Measurements from ENCODE around the gene CYP26A1.

Gene CYP26A1

GRCh38 chr10:93103953-93104352, 30.3 kb downstream of the CYP26A1 start:
- Histone ChIP-seq H3K4me1 (ENCODE audit: insufficient read depth, low read length) (no peaks in the 10 kb centered on the region), H3K36me3 (ENCODE audit: insufficient read depth, low read length) (no peaks in the 10 kb centered on the region)

DNA sequence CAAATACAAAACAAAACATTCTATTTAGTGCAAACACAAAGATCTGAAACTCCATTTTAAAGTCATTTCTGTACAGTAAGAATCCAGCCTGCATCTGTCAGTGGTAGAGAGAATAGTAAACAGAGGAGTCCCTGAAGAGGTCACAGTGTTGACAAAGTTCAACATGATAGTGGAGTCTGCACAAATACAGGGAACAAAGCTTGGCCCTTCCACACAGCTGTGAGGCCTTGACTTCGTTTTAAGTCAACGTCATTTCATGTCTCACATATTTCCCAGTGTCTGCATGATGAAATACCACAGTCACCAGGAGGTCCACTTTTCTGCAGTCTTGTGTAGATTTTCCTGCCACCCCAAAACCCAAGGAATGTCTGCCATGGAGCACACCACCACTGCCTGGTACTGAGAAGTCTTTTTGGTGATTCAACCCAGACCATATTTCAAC, 33.0 kb downstream of the CYP26A1 start:
- H3K9ac ChIP-seq (ENCODE audit: low read depth, low read length), result no peak overlapping the region
- no peaks in the 10 kb centered on the region for H3K4me1 ChIP-seq (ENCODE audit: insufficient read depth, low read length)
- no peaks in the 10 kb centered on the region for H3K36me3 ChIP-seq (ENCODE audit: insufficient read depth, low read length)
- H3K9me3 ChIP-seq (ENCODE audit: control insufficient read depth, insufficient read depth, low read length), result no peaks in the 10 kb centered on the region; the same call in 1 of the 2 replicates

More at GRCh38 chr10:93103953-93104352, 30.3 kb downstream of the CYP26A1 start:
- Histone ChIP-seq H3K9me3 (ENCODE audit: control insufficient read depth, insufficient read depth, low read length) (no peaks in the 10 kb centered on the region; the same call in 1 of the 2 replicates), H3K9ac (ENCODE audit: low read depth, low read length) (no peak overlapping the region)

DNA sequence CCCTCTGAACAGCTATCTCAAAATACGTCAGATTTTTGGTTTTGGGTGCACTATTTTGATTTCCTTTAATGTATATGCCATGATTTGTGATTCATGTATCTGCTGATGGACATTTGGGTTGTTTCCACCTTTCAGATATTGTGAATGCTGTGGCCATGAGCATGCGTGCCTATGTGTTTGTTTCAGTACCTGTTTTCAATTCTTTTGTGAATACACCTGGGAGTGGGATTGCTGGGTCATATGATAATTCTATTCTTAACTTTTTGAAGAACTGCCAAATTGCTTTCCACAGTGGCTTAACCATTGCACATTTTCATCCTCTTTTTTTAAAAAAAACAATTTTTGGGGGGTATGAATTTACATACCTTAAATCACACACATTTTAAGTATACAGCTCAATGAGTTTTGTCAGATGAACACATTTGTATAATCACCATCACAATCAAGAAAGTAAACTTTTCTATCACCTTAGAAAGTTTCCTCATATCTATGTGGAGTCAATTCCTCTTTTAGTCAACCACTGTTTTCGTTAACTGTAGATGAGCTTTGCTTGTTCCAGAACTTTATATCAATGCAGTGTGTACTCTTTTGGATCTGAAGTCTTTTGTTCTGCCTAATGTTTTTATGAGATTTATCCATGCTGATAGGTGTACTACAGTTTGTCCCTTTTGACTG, 36.9 kb downstream of the CYP26A1 start:
- H3K9me3 ChIP-seq (ENCODE audit: control insufficient read depth, insufficient read depth, low read length), result peaks cover 2% of the 10 kb centered on the region; the same call in 1 of the 2 replicates
- H3K9ac ChIP-seq (ENCODE audit: low read depth, low read length), result no peak overlapping the region
- H3K36me3 ChIP-seq (ENCODE audit: insufficient read depth, low read length), result no peaks in the 10 kb centered on the region
- H3K4me1 ChIP-seq (ENCODE audit: insufficient read depth, low read length), result no peaks in the 10 kb centered on the region

DNA sequence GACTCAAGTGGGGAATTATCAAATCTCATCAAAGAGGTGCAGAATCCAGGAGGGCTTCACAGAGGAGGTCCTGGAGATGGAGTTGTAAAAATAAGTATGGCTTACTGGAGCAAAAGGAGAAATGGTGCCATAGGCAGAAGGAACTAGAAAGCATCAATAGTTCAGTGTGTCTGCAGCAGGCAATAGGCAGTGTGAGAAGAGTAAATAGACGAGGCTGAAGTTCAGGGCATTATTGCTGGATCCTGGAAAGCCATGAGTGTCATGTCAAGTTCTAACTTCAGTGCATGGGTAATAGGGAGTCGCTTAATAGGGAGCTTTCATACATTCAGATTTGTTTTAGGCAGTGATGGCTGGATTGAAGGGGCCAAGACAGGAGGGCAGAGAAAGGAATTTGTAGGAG, 39.3 kb downstream of the CYP26A1 start:
- Histone ChIP-seq H3K36me3 (ENCODE audit: insufficient read depth, low read length) (no peaks in the 10 kb centered on the region), H3K4me1 (ENCODE audit: insufficient read depth, low read length) (no peaks in the 10 kb centered on the region), H3K9me3 (ENCODE audit: control insufficient read depth, insufficient read depth, low read length) (peaks cover 15% of the 10 kb centered on the region), H3K9ac (ENCODE audit: low read depth, low read length) (no peak overlapping the region)

- H3K36me3 ChIP-seq (ENCODE audit: insufficient read depth, low read length), result no peaks in the 10 kb centered on the region
- peaks cover 15% of the 10 kb centered on the region for H3K9me3 ChIP-seq (ENCODE audit: control insufficient read depth, insufficient read depth, low read length)
- H3K4me1 ChIP-seq (ENCODE audit: insufficient read depth, low read length), result no peaks in the 10 kb centered on the region
- H3K9ac ChIP-seq (ENCODE audit: low read depth, low read length), result no peak overlapping the region
Measured at GRCh38 chr10:93115661-93116383, 42.1 kb downstream of the CYP26A1 start.

DNA sequence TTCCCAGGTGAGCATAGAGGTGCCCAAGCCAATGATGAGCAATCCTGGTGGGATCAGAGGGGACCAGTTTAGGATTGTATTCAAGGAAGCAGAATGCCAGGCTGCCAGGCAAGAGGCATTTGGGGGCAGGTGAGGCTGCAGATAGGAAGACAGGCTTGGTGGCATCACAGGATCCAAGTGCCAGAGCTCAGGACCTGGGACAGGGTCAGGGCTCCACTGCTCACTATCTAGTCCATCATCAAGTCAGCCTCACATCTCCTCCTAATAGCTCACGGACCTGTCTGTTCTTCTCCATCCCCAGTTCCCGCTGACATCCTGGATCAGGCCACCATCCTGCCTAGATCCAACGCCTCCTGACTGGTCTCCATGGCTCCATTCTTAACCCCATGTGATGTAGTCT, 47.6 kb downstream of the CYP26A1 start:
- peaks cover 17% of the 10 kb centered on the region for H3K9me3 ChIP-seq (ENCODE audit: control insufficient read depth, insufficient read depth, low read length)
- no peak overlapping the region for H3K9ac ChIP-seq (ENCODE audit: low read depth, low read length)
- H3K4me1 ChIP-seq (ENCODE audit: insufficient read depth, low read length), result no peaks in the 10 kb centered on the region
- H3K36me3 ChIP-seq (ENCODE audit: insufficient read depth, low read length), result peaks cover 3% of the 10 kb centered on the region; the same call in 1 of the 2 replicates

GRCh38 chr10:93123766-93124165, 50.1 kb downstream of the CYP26A1 start:
- Histone ChIP-seq H3K9me3 (ENCODE audit: control insufficient read depth, insufficient read depth, low read length) (peaks cover 24% of the 10 kb centered on the region), H3K9ac (ENCODE audit: low read depth, low read length) (no peak overlapping the region), H3K36me3 (ENCODE audit: insufficient read depth, low read length) (peaks cover 3% of the 10 kb centered on the region; the same call in 1 of the 2 replicates), H3K4me1 (ENCODE audit: insufficient read depth, low read length) (no peaks in the 10 kb centered on the region)

GRCh38 chr10:93124580-93125318, 51.1 kb downstream of the CYP26A1 start:
- Histone ChIP-seq H3K9me3 (ENCODE audit: control insufficient read depth, insufficient read depth, low read length) (peaks cover 29% of the 10 kb centered on the region), H3K36me3 (ENCODE audit: insufficient read depth, low read length) (peaks cover 3% of the 10 kb centered on the region; the same call in 1 of the 2 replicates), H3K4me1 (ENCODE audit: insufficient read depth, low read length) (no peaks in the 10 kb centered on the region), H3K9ac (ENCODE audit: low read depth, low read length) (no peak overlapping the region)

DNA sequence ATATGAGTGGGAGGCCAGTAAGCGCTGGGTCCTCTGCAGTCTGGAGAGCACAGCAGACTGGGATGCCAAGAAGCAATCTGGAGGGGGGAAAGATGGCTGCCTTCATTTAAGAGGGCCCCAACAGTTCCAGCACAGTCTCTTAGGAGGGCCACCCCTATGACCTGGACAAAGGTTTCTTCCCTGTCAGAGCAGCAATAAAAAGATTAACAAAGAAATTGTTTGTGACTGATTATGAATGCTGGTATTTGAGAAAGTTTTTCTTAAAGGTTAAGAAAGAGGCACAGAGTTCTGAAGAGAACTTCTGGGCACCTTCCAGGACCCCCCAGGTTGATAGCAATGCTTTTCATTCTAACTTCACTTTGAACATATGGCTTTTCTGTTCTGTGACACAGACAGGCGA, 52.3 kb downstream of the CYP26A1 start:
- Histone ChIP-seq H3K4me1 (ENCODE audit: insufficient read depth, low read length) (no peaks in the 10 kb centered on the region), H3K9ac (ENCODE audit: low read depth, low read length) (no peak overlapping the region), H3K36me3 (ENCODE audit: insufficient read depth, low read length) (peaks cover 3% of the 10 kb centered on the region; the same call in 1 of the 2 replicates), H3K9me3 (ENCODE audit: control insufficient read depth, insufficient read depth, low read length) (peaks cover 29% of the 10 kb centered on the region)

DNA sequence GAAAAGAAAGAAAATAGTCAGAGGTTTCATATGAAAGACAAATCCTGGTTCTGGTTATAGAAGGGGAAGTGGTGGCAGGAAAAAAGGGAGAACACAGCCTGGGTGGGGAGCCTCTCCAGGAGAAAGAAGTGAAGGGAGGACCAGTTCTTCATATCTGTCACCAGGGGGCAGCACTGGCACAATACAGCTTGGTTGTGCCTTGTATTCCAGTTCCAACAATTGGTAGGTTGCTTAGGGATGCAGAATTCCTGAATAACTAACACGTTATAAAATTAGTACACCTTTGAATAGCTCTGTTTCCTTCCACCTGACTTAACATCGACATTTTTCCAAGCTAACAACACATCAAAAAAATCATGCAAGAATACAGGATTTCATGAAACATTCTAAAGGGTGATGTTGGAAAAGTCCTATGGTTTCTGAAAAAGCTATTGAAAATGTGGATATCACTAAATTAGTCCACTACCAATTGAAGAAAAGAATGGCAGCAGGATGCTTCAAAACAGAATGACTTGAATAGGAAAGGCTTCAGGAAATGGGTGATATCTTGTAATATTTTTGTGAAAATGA, 52.9 kb downstream of the CYP26A1 start:
- peaks cover 29% of the 10 kb centered on the region for H3K9me3 ChIP-seq (ENCODE audit: control insufficient read depth, insufficient read depth, low read length)
- H3K4me1 ChIP-seq (ENCODE audit: insufficient read depth, low read length), result no peaks in the 10 kb centered on the region

More for the DNA sequence above, 52.9 kb downstream of the CYP26A1 start:
- H3K9ac ChIP-seq (ENCODE audit: low read depth, low read length), result no peak overlapping the region
- H3K36me3 ChIP-seq (ENCODE audit: insufficient read depth, low read length), result peaks cover 3% of the 10 kb centered on the region; the same call in 1 of the 2 replicates

Data from ES-I3 (cell line).